Esophagus muscularis mucosa (tissue), 4 donors: Measurements from ENCODE around the gene LRTM2. TPM values are rescaled to one million over a fixed set of nuclear protein-coding genes. Genes with fewer than 3 reads are reported as not detected.

Experiments
- DNase-seq: peaks from one replicate; pipeline ENCODE4 v3.0.0-alpha.2; 2017; ENCODE audit errors: extremely low spot score
- H3K27ac ChIP-seq, 4 donors: fragments of 200-600 bp; sonication (generic); replicated peaks in 1 of 4; 1 replicate in 3 of 4; 2 replicates in 1 of 4; pipeline ENCODE4 v1.5.1; 2016 to 2019; ENCODE audit warnings: mild to moderate bottlenecking in 1 of 4
- H3K27me3 ChIP-seq, 4 donors: fragments of 200-600 bp; sonication (generic); one replicate each; pipeline versions ENCODE4 v1.5.1 to v1.6.0; 2016 to 2019
- H3K36me3 ChIP-seq, 4 donors: fragments of 200-600 bp; sonication (generic); one replicate each; pipeline ENCODE4 v1.5.1; 2016 to 2019
- H3K4me1 ChIP-seq, 4 donors: fragments of 200-600 bp; sonication (generic); one replicate each; pipeline ENCODE4 v1.5.1; 2016 to 2019
- H3K4me3 ChIP-seq, 4 donors: fragments of 200-600 bp; sonication (generic); 1 replicate in 2 of 4; 2 replicates in 2 of 4; pipeline ENCODE4 v1.5.1; 2016 to 2019; ENCODE audit warnings: mild to moderate bottlenecking in 4 of 4, moderate library complexity in 1 of 4
- H3K9me3 ChIP-seq, 4 donors: fragments of 200-600 bp; sonication (generic); 1 replicate in 3 of 4; 2 replicates in 1 of 4; pipeline ENCODE4 v1.5.1; 2016 to 2019
- EP300 ChIP-seq: sonication (generic); formaldehyde crosslinking; IDR thresholded peaks from one replicate; pipeline ENCODE4 v1.6.1; 2017; ENCODE audit warnings: antibody characterized with exemption
- POLR2A ChIP-seq: fragments of 450-650 bp; IDR thresholded peaks from one replicate; pipeline ENCODE4 v1.6.1; 2017; ENCODE audit warnings: antibody characterized with exemption, moderate library complexity, mild to moderate bottlenecking, low read depth
- POLR2AphosphoS5 ChIP-seq, 2 donors: sonication (generic); formaldehyde crosslinking; IDR thresholded peaks; one replicate each; pipeline ENCODE4 v1.6.1; 2017; ENCODE audit warnings: antibody characterized with exemption in 2 of 2
- WGBS: methylation state at CpG from one replicate; pipeline ENCODE4 v1.1.5; 2018; 5-methylcytosine and 5-hydroxymethylcytosine counted together
- intact Hi-C: fragments of 100-400 bp; cut with DNase I; formaldehyde crosslinking; loops from one replicate; pipeline ENCODE4 v1.15.1; 2023
- total RNA-seq, 4 donors: library from RNA; depleted of rRNA; stranded (reverse); fragments of >200 nt; gene quantifications; one replicate each; pipeline versions ENCODE4 v1.1.0 to v1.2.1, GENCODE V29; 2016
- TF ChIP-seq, protein P1 (sequence below), 3 experiments: fragments of 200-600 bp in 2 of 3; fragments of 450-650 bp in 1 of 3; sonication (generic) in 2 of 3; IDR thresholded peaks; one replicate each; pipeline ENCODE4 v1.5.1; 2017 to 2019; ENCODE audit warnings: antibody characterized with exemption in 3 of 3, mild to moderate bottlenecking in 2 of 3, moderate library complexity in 1 of 3

The LRTM2 gene
- total RNA-seq, 4 donors from 2014 or later, result 0.17 TPM; not detected in 3

DNA sequence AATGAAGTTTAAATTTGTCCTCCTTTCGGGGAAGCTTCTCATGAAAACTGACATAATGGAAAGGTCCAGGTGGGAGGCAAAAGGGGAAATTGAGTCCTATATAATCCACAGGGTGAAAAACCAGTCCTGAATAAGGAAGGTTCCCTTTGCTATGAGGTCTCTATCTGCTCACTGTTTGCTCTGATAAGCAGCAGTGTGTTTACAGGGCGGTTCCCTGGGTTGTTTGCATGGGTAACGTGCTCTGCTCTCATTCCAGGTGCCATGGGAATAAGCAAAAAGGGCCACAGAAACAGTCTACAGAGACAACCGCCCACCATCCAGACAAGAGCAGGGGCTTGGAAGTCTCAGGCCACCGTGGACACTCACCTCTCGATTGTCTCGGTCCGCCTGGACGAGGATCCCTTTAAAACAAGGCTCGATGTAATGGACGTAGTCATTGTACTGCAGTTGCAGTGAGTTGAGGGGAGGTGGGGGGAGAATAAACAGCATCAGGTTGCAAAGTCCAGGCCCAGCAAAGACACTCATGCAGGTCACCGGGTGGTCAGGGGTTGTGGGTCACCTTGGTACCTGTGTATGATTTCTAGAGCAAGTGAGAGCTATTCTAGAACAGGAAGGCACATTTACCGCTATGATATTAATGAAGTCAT lies 65.4 kb downstream of the LRTM2 start:
- intact Hi-C loops, result no loop called here
- Histone ChIP-seq H3K4me1 (no peaks in the 10 kb centered on the region), H3K36me3 (no peaks in the 10 kb centered on the region), H3K27ac (no peak overlapping the region), H3K27me3 (no peaks in the 10 kb centered on the region), H3K4me3 (no peak overlapping the region), H3K9me3 (no peaks in the 10 kb centered on the region)
- WGBS, result 88% methylated on average over 13 of the region's 13 CpGs
- DNase-seq, result peak; percentile 64
- TF ChIP-seq, protein P1, sequence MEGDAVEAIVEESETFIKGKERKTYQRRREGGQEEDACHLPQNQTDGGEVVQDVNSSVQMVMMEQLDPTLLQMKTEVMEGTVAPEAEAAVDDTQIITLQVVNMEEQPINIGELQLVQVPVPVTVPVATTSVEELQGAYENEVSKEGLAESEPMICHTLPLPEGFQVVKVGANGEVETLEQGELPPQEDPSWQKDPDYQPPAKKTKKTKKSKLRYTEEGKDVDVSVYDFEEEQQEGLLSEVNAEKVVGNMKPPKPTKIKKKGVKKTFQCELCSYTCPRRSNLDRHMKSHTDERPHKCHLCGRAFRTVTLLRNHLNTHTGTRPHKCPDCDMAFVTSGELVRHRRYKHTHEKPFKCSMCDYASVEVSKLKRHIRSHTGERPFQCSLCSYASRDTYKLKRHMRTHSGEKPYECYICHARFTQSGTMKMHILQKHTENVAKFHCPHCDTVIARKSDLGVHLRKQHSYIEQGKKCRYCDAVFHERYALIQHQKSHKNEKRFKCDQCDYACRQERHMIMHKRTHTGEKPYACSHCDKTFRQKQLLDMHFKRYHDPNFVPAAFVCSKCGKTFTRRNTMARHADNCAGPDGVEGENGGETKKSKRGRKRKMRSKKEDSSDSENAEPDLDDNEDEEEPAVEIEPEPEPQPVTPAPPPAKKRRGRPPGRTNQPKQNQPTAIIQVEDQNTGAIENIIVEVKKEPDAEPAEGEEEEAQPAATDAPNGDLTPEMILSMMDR (IDR thresholded peaks at IDR 0.05), result no peak
- TF ChIP-seq POLR2AphosphoS5 (IDR thresholded peaks at IDR 0.05) (no peak), POLR2A (no peak), EP300 (no peak)

Other genes with a start within 250 kb of the LRTM2 start
- gene FBXL14, start 226.0 kb upstream of the LRTM2 start, total RNA-seq, result 10 to 100 TPM; 12.0 to 22.6 (median 16.0) TPM
- gene WNT5B, start 191.3 kb upstream of the LRTM2 start, total RNA-seq, result 100 to 1,000 TPM in 1 of 4 donors, 10 to 100 TPM in 3; 33.5 to 112 (median 53.5) TPM
- 10 to 100 TPM; 28.2 to 37.4 (median 34.1) TPM for gene ADIPOR2, start 129.5 kb upstream of the LRTM2 start, total RNA-seq
- 1 to 10 TPM in 3 of 4 donors, under 1 TPM in 1; 0.84 to 3.8 (median 3.4) TPM for gene CACNA2D4, start 98.1 kb downstream of the LRTM2 start, total RNA-seq
- 10 to 100 TPM; 22.0 to 26.5 (median 24.4) TPM for gene DCP1B, start 183.9 kb downstream of the LRTM2 start, total RNA-seq
- 100 to 1,000 TPM in 1 of 4 donors, 10 to 100 TPM in 3; 44.1 to 104 (median 49.4) TPM for gene CACNA1C, start 232.4 kb downstream of the LRTM2 start, total RNA-seq